ELR (cell line): ENCODE data around the gene CCDC112.
A peak's percentile ranks its signal among the peaks of the same experiment; 100 is the strongest.

Experiments used
- DNase-seq: peaks from one replicate; pipeline ENCODE4 v3.0.0-alpha.2; 2015; ENCODE audit warnings: low read depth

The CCDC112 gene

GRCh38 chr5:115317736-115318135 is 21.3 kb upstream of the CCDC112 start:
- DNase-seq, result no peak

GRCh38 chr5:115317320-115317719 is 20.9 kb upstream of the CCDC112 start:
- no peak for DNase-seq

- no peak for DNase-seq
These were observed 17.2 kb upstream of the CCDC112 start for GRCh38 chr5:115313632-115314031.

- DNase-seq, result peak; percentile 15
These were observed 16.6 kb upstream of the CCDC112 start for GRCh38 chr5:115313052-115313451.

- DNase-seq, result peak; percentile 77
These were observed 13.4 kb upstream of the CCDC112 start for GRCh38 chr5:115309751-115310370.

- DNase-seq, result no peak
These were observed 12.4 kb upstream of the CCDC112 start for GRCh38 chr5:115308815-115309214.

- DNase-seq, result no peak
These were observed 9.6 kb upstream of the CCDC112 start for GRCh38 chr5:115306011-115306536.

GRCh38 chr5:115304496-115304895 is 8.0 kb upstream of the CCDC112 start:
- no peak for DNase-seq

GRCh38 chr5:115298811-115299210 is 2.4 kb upstream of the CCDC112 start:
- DNase-seq, result no peak

- peak; percentile 13 for DNase-seq
These were observed 577 bp upstream of the CCDC112 start for GRCh38 chr5:115297031-115297430.

GRCh38 chr5:115295777-115296123 is 704 bp downstream of the CCDC112 start:
- DNase-seq, result no peak

GRCh38 chr5:115291397-115291796 is 5.1 kb downstream of the CCDC112 start:
- DNase-seq, result no peak

- no peak for DNase-seq
These were observed 7.3 kb downstream of the CCDC112 start for GRCh38 chr5:115289104-115289503.

GRCh38 chr5:115284021-115284420 is 12.4 kb downstream of the CCDC112 start:
- DNase-seq, result no peak

GRCh38 chr5:115282131-115282530 is 14.3 kb downstream of the CCDC112 start:
- no peak for DNase-seq

- DNase-seq, result no peak
These were observed 21.9 kb downstream of the CCDC112 start for GRCh38 chr5:115274584-115274983.

- no peak for DNase-seq
These were observed 24.0 kb downstream of the CCDC112 start for GRCh38 chr5:115272297-115272958.

- DNase-seq, result no peak
These were observed 25.0 kb downstream of the CCDC112 start for GRCh38 chr5:115271295-115272050.

GRCh38 chr5:115267617-115268016 is 28.8 kb downstream of the CCDC112 start:
- peak; percentile 93 for DNase-seq

- no peak for DNase-seq
These were observed 31.2 kb downstream of the CCDC112 start for GRCh38 chr5:115265220-115265619.

- DNase-seq, result no peak
These were observed 31.7 kb downstream of the CCDC112 start for GRCh38 chr5:115264786-115265185.

- no peak for DNase-seq
These were observed 33.4 kb downstream of the CCDC112 start for GRCh38 chr5:115263078-115263380.
